Measurements from ENCODE around the gene ISG20L2.

GRCh38 chr1:156754219-156754618 lies 25.7 kb upstream of the ISG20L2 start:
- TF ChIP-seq CTCF (IDR thresholded peaks at IDR 0.05), result no peak
- no peak for TF ChIP-seq POLR2A (IDR thresholded peaks at IDR 0.05)
